Muscle layer of colon (tissue), 2 donors: ENCODE results near the gene MAMSTR.
"Not testable (repeated sequence)": the region's sequence is repeated elsewhere in the genome, so short reads cannot be mapped to it uniquely, and the experiment has no call there.

Experiments used
- H3K27ac ChIP-seq: one replicate; pipeline ENCODE4 v1.7.0; 2013; ENCODE audit warnings: low read depth, mild to moderate bottlenecking, low read length, moderate library complexity
- H3K27me3 ChIP-seq, 2 donors: one replicate each; pipeline ENCODE4 v1.7.0; 2013; ENCODE audit warnings: low read length in 2 of 2, mild to moderate bottlenecking in 2 of 2; ENCODE audit not compliant: insufficient read depth in 2 of 2, control insufficient read depth in 1 of 2
- H3K36me3 ChIP-seq: one replicate; pipeline ENCODE4 v1.7.0; 2013; ENCODE audit warnings: mild to moderate bottlenecking, low read length; ENCODE audit not compliant: insufficient read depth
- H3K4me1 ChIP-seq: one replicate; pipeline ENCODE4 v1.7.0; 2013; ENCODE audit warnings: mild to moderate bottlenecking, low read length; ENCODE audit not compliant: insufficient read depth
- H3K4me3 ChIP-seq, 2 donors: one replicate each; pipeline ENCODE4 v1.7.0; 2013; ENCODE audit warnings: low read length in 2 of 2, low read depth in 1 of 2, mild to moderate bottlenecking in 1 of 2, moderate library complexity in 1 of 2
- H3K9ac ChIP-seq: one replicate; pipeline ENCODE4 v1.7.0; 2013; ENCODE audit warnings: low read length
- H3K9me3 ChIP-seq: one replicate; pipeline ENCODE4 v1.7.0; 2013; ENCODE audit warnings: mild to moderate bottlenecking, low read length
- donor health status: abdominal sarcoma.
- donor health status: Adenocarcinoma of cecum.

The MAMSTR gene

GRCh38 chr19:48695743-48696352 lies 23.7 kb downstream of the MAMSTR start, which contains the start of gene FUT2:
TSS of gene FUT2 (plus strand) at chr19:48695971. CDS start at chr19:48702957, 6,986 bp downstream.
- no peak within 1 kb of the TSS for H3K27ac ChIP-seq
- H3K4me3 ChIP-seq: no peak within 1 kb of the TSS

DNA sequence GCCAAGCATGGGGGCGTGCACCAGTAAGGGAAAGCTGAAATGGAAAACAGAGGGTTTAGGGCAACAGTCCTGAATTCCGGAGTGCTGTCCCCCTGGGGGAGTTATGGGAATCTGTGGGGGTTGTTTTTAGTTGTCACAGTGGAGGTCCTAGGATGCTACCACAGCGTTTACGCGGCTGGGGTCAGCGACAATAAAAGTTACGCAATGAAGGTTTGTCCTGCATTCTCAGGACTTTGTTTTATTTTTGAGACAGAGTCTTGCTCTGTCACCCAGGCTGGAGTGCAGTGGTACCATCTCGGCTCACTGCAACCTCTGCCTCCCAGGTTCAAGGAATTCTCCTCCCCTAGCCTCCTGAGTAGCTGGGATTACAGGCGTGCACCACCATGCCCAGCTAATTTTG lies 25.9 kb downstream of the MAMSTR start:
- H3K36me3 ChIP-seq: not testable (repeated sequence)

More at GRCh38 chr19:48695743-48696352, 23.7 kb downstream of the MAMSTR start, which contains the start of gene FUT2:
- H3K9me3 ChIP-seq: no peaks in the 10 kb centered on the region
- H3K4me1 ChIP-seq: no peaks in the 10 kb centered on the region
- H3K9ac ChIP-seq: no peak within 1 kb of the TSS
- no peaks in the 10 kb centered on the region for H3K36me3 ChIP-seq
- peaks cover 0 to 9% of the 10 kb centered on the region in 2 donors for H3K27me3 ChIP-seq

GRCh38 chr19:48689449-48689848 lies 30.1 kb downstream of the MAMSTR start:
- no peaks in the 10 kb centered on the region for H3K36me3 ChIP-seq
- no peaks in the 10 kb centered on the region for H3K9me3 ChIP-seq
- H3K4me3 ChIP-seq: no peak overlapping the region
- no peaks in the 10 kb centered on the region for H3K4me1 ChIP-seq
- no peak overlapping the region for H3K27ac ChIP-seq
- H3K9ac ChIP-seq: no peak overlapping the region
- H3K27me3 ChIP-seq: no peaks in the 10 kb centered on the region

More for the DNA sequence above, 25.9 kb downstream of the MAMSTR start:
- not testable (repeated sequence) for H3K4me3 ChIP-seq, H3K4me1 ChIP-seq, H3K27me3 ChIP-seq, H3K27ac ChIP-seq, H3K9ac ChIP-seq, H3K9me3 ChIP-seq

GRCh38 chr19:48687776-48688175 lies 31.7 kb downstream of the MAMSTR start:
- Histone ChIP-seq H3K4me1 (no peaks in the 10 kb centered on the region), H3K9me3 (no peaks in the 10 kb centered on the region), H3K9ac (no peak overlapping the region), H3K27me3 (no peaks in the 10 kb centered on the region), H3K27ac (no peak overlapping the region), H3K4me3 (no peak overlapping the region), H3K36me3 (no peaks in the 10 kb centered on the region)

DNA sequence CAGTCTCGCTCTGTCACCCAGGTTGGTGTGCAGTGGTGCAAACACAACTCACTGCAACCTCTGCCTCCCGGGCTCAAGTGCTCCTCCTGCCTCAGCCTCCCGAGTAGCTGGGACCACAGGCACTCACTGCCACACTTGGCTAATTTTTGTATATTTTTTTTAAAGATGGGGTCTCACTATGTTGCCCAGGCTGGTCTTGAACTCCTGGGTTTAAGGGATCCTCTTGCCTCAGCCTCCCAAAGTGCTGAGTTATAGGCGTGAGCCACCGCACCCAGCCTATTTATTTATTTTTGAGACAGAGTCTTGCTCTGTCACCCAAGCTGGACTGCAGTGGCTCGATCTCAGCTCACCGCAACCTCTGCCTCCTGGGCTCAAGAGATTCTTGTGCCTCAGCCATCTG lies 32.9 kb downstream of the MAMSTR start:
- not testable (repeated sequence) for H3K9me3 ChIP-seq, H3K4me3 ChIP-seq, H3K9ac ChIP-seq, H3K27ac ChIP-seq, H3K27me3 ChIP-seq, H3K4me1 ChIP-seq, H3K36me3 ChIP-seq

GRCh38 chr19:48686088-48686487 lies 33.4 kb downstream of the MAMSTR start:
- Histone ChIP-seq H3K4me1 (no peaks in the 10 kb centered on the region), H3K27ac (no peak overlapping the region), H3K9me3 (no peaks in the 10 kb centered on the region), H3K9ac (no peak overlapping the region), H3K27me3 (no peaks in the 10 kb centered on the region), H3K4me3 (no peak overlapping the region), H3K36me3 (no peaks in the 10 kb centered on the region)

- Histone ChIP-seq H3K9ac (no peak overlapping the region), H3K27ac (no peak overlapping the region), H3K9me3 (no peaks in the 10 kb centered on the region), H3K4me3 (no peak overlapping the region), H3K27me3 (no peaks in the 10 kb centered on the region), H3K4me1 (no peaks in the 10 kb centered on the region), H3K36me3 (no peaks in the 10 kb centered on the region)
These were observed 33.9 kb downstream of the MAMSTR start for GRCh38 chr19:48685583-48685982.

GRCh38 chr19:48683349-48683748 lies 36.2 kb downstream of the MAMSTR start:
- H3K9me3 ChIP-seq: no peaks in the 10 kb centered on the region
- no peak overlapping the region for H3K9ac ChIP-seq
- no peaks in the 10 kb centered on the region for H3K36me3 ChIP-seq
- H3K27me3 ChIP-seq: no peaks in the 10 kb centered on the region
- no peak overlapping the region for H3K27ac ChIP-seq
- no peaks in the 10 kb centered on the region for H3K4me1 ChIP-seq
- peak overlapping the region in 1 of 2 donors; percentile 18 for H3K4me3 ChIP-seq

DNA sequence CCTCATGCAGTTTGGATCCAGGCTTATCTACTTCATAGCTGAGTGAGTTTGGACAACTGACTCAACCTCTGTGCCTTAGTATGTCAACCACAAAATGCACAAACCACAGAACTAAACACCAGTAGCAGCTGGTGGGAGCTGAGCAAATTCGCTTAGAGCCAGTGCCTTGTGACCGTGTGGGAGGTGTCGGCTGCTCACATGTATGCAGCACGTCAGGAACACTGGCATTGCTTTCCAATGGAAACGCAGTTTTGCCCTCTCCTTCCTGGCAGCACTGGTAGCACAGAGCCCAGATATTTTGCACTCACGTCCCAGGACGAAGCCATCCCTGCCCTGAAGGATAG lies 38.4 kb downstream of the MAMSTR start:
- Histone ChIP-seq H3K27ac (no peak overlapping the region), H3K36me3 (no peaks in the 10 kb centered on the region), H3K9me3 (no peaks in the 10 kb centered on the region), H3K27me3 (no peaks in the 10 kb centered on the region), H3K4me1 (no peaks in the 10 kb centered on the region), H3K4me3 (no peak overlapping the region), H3K9ac (no peak overlapping the region)

GRCh38 chr19:48680436-48681126 lies 38.9 kb downstream of the MAMSTR start:
- H3K27me3 ChIP-seq: no peaks in the 10 kb centered on the region
- no peak overlapping the region for H3K4me3 ChIP-seq
- H3K36me3 ChIP-seq: no peaks in the 10 kb centered on the region
- no peak overlapping the region for H3K9ac ChIP-seq
- H3K27ac ChIP-seq: no peak overlapping the region
- no peaks in the 10 kb centered on the region for H3K9me3 ChIP-seq
- peaks cover 2% of the 10 kb centered on the region for H3K4me1 ChIP-seq

- H3K27me3 ChIP-seq, H3K4me3 ChIP-seq, H3K27ac ChIP-seq, H3K36me3 ChIP-seq, H3K9ac ChIP-seq, H3K9me3 ChIP-seq, H3K4me1 ChIP-seq: not testable (repeated sequence)
These were observed 39.5 kb downstream of the MAMSTR start for GRCh38 chr19:48680006-48680405.

GRCh38 chr19:48678201-48678600 lies 41.3 kb downstream of the MAMSTR start:
- Histone ChIP-seq H3K4me1 (peaks cover 10% of the 10 kb centered on the region), H3K4me3 (no peak overlapping the region), H3K27ac (no peak overlapping the region), H3K9me3 (no peaks in the 10 kb centered on the region), H3K9ac (no peak overlapping the region), H3K36me3 (no peaks in the 10 kb centered on the region), H3K27me3 (no peaks in the 10 kb centered on the region)
